ENCODE data around the gene KRTAP13-1.

The KRTAP13-1 gene, protein sequence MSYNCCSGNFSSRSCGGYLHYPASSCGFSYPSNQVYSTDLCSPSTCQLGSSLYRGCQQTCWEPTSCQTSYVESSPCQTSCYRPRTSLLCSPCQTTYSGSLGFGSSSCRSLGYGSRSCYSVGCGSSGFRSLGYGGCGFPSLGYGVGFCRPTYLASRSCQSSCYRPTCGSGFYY

DNA sequence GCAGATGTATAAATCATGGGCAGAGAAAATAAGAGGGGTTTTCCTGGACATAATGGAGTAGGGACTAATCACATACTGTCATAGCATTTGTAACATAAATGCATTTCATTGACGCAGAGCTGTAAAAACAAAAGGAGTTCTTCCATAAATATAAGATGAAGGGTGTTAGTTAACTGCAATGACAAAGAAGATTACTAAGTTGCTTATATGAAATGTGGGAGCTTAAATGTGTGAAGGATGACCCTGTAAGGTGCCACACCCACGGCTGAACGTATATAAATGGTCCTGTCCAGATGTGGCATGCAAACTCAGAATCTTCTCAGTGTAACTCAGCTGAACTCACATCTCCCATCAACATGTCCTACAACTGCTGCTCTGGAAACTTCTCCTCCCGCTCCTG is at the start of gene KRTAP13-1:
KRTAP13-1 (plus strand) TSS at position 301 of the 400 bp plus-strand sequence; CDS start at position 357, 56 bp downstream.
- DNase-seq (ENCODE audit: low spot score) = no peak

DNA sequence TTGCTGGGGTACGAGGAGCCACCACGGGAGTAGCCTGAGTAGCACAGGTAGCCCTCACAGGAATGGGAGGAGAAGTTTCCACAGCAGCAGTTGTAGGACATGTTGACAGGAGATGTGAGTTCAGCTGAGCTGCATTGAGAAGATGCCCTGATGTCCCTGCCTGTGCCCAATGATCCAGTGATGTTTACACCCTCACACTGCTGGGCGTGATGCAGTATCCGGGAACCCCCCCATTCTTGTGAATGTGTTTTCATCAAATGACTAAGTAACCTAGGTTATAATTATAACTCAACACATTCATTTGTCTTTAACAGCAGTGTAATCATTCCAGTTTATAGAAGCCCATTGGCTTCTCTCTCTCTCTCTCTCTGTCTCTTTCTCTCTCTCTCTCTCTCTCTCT is 47.3 kb upstream of the KRTAP13-1 start, which contains the start of gene KRTAP23-1:
KRTAP23-1 (minus strand) TSS at position 101 of the 400 bp plus-strand sequence; CDS start at position 101, 0 bp downstream.
- no peak for DNase-seq (ENCODE audit: low spot score)

DNA sequence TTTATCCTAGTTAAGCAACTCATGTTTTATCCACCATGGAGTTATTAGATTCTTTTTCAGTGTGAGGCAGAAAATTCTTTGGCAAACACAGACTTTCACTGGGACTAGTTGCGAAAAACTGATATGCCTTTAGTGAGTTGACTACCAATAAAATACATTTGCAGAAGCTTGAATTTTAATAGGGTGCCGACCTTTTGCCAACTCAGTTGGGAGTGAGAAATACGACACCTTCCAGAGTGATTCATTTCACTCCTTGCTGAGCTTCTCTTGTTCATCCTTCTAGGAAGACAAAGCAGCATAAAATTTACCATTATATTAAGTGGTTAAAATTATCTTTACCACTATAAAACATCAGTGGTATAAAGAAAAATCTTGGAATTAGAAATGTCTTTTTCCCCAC is 46.3 kb upstream of the KRTAP13-1 start:
- no peak for DNase-seq (ENCODE audit: low spot score)

DNA sequence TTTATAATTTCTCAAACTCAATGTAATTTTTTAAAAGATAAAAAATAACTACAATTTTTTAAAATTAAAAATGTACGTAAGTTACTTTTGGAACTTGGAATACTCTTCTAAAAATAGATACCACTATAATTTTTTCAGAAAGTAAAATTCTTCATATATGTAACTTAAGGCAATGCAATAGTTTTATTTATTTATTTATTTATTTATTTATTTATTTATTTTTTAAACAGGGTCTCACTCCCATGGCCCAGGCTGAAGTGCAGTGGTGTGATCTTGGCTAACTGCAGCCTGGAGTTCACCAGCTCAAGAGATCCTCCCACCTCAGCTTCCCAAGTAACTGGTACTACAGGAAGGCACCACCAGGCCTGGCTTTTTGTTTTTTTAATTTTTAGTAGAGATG is 44.3 kb upstream of the KRTAP13-1 start:
- DNase-seq (ENCODE audit: low spot score) = no peak

DNA sequence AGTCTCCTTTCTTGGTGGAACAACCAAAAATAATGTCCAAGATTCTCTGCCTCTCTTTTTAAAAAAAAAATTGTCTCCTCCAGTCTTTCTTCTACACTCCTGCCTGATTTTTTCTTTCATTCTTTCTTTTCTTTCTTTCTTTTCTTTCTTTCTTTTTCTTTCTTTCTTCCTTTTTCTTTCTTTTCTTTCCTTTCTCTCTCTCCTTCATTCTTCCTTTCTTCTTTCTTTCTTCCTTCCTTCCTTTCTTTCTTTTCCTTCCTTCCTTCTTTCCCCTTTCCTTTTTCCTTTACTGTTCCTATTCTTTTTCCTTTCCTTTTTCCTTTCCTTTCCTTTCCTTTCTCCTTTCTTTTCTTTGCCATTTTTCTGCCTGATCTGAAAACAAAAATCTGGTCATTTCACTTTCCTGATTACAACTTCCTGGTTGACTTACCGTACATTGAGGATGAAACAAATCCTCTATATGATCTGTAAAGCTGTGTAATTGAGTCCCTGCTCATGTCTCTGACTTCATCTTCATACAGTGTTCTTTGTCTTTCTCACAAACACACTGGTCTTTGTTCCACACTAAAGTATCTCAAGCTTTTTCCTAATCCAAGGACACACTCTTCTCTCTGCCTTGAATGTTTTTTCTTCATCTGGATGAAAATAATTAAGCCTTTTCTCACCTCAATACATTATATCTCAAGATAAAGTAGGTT is 41.4 kb upstream of the KRTAP13-1 start:
- DNase-seq (ENCODE audit: low spot score) = no peak

DNA sequence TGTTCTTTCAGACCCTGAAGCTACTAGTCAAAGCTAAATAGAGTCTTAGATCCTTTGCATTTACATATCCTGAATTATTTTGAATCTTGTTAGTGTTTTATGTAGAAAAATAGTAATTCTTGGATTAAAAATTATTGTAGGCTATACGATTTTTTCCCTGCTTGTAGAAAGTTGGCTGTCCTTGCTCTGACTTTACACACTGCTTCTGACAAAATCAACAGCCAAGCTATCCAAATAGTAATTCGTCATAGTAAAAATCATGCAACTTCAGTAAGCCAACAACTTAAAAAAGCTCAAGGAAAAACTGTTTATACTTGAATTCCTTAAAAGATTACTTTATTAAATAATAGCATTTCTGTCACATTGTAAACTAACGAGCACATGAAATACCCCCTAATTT is 39.9 kb upstream of the KRTAP13-1 start:
- DNase-seq (ENCODE audit: low spot score) = no peak

DNA sequence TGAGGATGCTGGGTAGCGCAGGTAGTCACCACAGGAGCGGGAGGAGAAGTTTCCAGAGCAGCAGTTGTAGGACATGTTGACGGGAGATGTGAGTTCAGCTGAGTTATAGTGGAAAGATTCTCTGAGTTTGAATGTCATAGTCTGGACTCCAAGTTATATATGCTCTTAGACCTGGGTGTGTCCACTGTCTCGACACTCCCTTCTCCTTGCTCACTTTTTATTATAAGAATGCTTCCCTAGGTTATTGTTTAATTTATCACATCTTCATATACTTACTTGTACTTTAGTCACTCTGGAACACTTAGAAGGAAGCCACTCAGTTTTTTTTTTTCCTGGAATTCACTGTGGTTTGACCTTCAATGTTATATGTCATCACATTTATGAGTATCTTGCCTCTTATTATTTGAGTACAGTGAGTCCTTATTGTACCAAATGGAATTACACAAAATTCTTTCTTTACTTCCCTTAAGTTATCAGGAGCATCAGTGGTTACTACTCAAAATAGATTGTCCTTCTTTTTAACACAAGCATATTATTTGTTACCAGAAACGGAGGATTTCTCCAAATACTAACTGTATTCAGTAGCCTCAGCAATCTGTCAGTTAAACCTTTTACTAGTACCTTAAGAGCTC is 23.6 kb upstream of the KRTAP13-1 start, which contains the start of gene KRTAP13-2:
KRTAP13-2 (minus strand) TSS at position 133 of the 632 bp plus-strand sequence; CDS start at position 75, 58 bp downstream.
- no peak for DNase-seq (ENCODE audit: low spot score)

DNA sequence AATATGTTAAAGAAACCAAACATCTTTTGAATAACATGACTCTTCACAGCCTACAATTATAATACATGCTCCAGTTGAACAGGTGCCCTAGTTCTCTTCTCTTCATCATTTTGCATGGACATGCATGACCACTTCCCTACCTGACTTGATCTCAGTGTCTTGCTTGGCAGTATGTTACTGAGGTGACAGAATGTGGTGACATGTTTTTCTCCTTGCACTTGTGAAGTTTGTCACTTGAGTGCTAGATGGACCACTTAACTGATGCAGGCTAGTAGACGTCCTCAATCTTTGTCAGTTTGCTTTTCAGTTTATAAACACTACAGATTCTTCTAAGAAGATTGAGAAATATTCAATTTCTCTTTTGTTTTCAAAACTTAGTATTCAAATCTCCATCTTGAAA is 13.6 kb upstream of the KRTAP13-1 start:
- no peak for DNase-seq (ENCODE audit: low spot score)

DNA sequence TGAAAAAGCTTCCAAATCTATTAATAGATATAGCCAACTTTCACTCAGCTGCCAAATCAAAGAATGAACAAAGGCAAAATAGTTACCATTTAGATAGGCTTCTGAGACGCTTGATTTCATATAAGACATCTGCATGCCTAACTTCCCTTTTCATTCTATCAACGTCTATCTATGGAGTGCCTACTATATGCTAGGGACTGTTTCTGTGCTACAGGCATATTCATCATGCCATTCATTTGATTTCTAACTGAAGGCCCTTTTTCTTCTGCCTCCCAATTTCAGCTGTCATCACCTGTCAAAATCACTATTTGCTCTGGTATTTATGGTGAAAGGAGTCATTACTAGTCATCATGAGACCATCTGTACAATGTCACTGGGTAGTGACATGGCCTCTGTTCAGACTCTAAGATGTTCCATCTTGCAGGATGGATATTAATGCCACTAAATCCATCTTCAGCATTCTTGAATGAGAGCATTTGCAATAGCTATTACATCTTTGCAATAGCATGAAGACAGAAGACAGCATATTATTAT is 4.3 kb upstream of the KRTAP13-1 start:
- no peak for DNase-seq (ENCODE audit: low spot score)

DNA sequence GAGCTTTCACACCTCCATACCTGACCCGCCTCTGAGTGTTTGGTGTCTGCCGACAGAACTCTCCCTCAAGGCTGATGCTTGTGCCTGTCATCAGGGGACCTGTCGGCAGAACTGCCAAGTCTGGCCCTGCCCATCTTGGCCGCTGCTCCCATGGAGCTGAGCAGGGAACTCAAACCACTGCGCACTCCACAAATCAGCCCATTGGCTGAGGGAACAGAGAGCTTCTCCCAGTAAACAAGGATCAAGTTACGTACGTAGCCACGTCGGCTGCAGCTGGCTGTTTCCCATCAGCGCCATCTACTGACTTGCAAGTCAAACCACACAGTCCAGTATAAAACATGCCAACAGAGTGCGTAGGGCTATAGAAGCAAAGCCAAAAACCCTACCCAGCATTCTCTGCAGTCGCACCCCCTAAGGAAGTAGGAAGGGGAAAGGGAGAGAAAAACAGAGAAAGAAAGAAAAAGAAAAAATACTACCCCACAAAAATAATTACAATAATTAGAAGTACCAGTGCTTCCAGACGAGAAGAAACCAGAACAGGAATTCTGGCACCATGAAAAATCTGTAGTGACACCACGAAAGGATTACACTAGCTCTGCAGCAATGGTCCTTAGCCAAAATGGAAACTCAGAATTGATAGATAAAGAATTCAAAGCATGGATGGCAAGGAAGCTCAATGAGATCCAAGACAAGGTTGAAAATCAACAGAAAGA is 13.1 kb downstream of the KRTAP13-1 start:
- DNase-seq (ENCODE audit: low spot score) = peak; percentile 50

DNA sequence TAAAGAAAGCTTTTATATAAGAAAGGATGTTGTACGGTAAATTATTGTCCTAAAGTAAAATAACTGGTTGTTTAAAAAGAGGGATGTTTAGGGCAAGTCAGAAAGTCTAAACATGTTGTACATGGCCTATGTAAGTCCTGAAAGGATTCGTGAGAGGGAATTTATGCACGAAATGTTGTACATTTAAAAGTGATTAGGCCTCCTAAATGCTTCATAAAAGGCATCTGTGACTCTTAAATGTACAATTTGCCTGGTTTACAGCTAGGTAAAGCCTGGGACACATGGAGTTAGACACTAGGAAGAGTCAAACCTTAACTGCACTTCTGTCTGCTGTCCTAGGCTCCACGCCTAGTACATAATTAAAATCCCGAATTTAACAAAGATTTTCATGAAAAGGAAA is 20.2 kb downstream of the KRTAP13-1 start:
- no peak for DNase-seq (ENCODE audit: low spot score)

DNA sequence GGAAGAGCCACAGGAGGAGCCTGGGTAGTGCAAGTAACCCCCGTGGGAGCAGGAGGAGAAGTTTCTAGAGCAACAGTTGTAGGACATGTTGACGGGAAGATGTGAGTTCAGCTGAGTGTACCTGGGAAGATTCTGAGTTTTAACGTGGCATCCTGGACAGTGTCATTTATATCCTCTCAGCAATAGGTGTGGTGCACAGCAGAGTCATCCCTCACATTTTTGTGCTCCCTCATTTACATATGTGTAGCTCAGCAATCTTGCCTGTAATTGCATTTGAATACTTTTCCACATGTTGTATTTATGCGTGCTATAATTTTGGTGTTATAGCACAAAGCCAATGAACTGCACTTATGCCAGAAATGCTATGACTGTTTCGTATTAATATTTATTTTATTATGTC is 30.0 kb downstream of the KRTAP13-1 start, which contains the start of gene KRTAP13-3:
KRTAP13-3 (minus strand) TSS at position 101 of the 400 bp plus-strand sequence; CDS start at position 87, 14 bp downstream.
- DNase-seq (ENCODE audit: low spot score) = no peak

DNA sequence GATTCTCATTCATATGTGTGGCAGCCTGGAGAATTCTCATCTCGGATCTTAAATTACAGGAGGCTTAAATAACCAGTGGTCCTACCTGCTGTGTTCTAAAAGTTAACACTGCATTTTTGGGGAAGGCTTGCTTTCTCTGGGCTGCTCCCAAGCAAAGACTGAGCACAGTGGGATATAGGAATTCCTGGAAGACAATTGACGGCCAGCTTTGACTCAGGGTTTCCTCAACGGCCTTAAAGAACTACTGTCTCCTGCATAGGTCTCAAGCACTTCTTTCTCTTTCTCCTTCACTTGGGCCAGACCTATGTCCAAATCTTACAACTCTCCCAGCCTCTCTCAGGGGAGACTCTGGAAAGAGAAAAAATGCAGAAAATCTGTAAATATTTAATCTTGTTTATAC is 30.9 kb downstream of the KRTAP13-1 start:
- DNase-seq (ENCODE audit: low spot score) = no peak

DNA sequence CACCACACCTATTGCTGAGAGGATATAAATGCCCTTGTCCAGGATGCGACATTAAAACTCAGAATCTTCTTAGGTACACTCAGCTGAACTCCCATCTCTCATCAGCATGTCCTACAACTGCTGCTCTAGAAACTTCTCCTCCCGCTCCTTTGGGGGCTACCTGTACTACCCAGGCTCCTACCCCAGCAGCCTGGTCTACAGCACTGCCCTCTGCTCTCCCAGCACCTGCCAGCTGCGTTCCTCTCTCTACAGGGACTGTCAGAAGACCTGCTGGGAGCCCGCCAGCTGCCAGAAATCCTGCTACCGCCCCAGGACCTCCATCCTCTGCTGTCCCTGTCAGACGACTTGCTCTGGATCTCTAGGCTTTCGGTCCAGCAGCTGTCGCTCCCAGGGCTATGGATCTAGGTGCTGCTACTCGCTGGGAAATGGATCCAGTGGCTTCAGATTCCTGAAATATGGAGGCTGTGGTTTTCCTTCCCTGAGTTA is 34.4 kb downstream of the KRTAP13-1 start, which contains the start of gene KRTAP13-4:
KRTAP13-4 (plus strand) TSS at position 51 of the 486 bp plus-strand sequence; CDS start at position 107, 56 bp downstream.
- DNase-seq (ENCODE audit: low spot score) = no peak

DNA sequence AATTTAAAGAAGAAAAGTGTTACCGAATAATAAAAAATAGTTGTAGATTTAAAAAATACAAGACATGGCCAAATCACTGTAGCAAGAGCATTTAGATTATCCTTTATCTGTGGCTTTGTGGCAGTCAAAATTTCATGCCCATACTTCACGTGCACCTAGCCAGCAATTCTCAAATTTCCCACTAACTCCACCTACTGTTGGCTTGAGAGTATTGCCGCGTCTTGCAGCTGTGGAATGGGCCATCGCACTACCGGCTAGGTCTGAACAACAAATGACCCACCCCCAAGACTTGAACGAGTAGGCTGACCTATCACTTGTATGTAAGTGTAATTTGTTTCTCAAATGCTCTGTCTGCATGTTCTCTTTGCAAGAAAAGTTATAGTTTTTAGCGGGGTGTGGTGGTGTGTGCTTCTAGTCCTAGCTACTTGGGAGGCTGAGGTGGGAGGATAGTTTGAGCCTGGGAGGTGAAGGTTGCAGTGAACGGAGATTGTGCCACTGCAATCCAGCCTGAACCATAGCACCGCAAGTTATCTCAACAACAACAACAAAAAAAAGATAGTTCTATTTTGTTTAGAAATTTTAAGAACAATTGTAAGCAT is 38.3 kb downstream of the KRTAP13-1 start:
- peak; percentile 67 for DNase-seq (ENCODE audit: low spot score)

DNA sequence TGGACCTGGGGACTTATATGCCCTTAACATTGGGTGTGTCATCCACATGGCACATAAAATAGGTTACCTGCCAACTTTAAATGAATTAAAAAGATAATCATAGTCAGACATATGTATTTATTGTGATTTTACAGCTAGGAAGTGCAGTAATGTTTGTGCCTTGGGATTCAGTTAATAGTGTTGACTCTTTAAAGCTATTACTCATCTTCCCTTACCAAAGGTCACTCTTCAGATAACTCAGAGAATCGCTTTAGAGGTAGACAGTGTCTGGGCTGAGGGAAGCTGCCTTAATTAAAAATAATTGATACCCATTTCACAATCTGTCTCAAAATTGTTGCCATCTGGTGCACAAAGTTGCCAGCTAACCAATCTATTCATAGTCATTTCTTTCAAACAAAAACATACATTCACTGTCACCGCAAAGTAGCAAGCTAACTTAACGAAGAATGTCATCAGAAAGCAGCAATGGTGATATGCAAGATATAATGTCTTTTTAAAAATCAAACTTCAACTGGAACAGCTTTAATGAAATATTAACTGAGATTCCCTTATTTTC is 41.3 kb downstream of the KRTAP13-1 start:
- DNase-seq (ENCODE audit: low spot score) = no peak

DNA sequence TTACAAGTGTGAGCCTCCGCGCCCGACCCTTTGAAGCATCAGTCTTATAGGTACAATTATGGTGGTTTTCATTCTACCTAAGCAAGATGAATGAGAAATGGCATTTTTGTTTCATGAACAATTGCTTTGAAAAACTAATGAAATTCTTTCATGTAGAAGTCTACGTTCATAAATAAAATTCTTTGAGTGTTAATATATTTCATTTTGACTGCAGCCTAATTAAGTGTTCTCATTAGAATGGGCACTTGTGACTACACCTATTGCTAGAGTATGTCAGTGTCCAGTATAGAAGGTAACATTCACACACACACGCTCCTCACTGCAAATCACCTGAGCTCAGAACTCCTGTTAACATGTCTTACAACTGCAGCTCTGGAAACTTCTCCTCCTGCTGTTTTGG is 44.1 kb downstream of the KRTAP13-1 start, which contains the start of gene KRTAP15-1:
KRTAP15-1 (plus strand) TSS at position 301 of the 400 bp plus-strand sequence; CDS start at position 354, 53 bp downstream.
- DNase-seq (ENCODE audit: low spot score) = no peak

DNA sequence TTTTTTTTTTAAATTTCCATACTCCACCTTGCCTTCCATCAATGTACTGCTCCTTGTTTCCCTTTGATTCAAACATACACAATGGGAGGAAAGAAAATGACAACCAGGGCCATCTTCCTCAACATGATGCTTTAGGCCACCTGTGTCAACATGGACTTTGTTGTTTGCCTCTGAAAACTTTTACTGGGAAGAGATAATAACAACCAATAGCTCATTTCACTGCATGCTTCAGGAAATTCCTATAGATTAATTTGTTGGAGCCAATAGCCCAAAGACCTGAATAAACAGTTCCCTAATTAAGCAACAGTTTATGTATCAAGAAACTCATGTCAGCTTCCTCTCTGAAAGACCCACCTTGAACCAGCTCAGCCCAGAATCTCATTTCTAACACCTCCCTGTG is 47.4 kb downstream of the KRTAP13-1 start:
- no peak for DNase-seq (ENCODE audit: low spot score)

DNA sequence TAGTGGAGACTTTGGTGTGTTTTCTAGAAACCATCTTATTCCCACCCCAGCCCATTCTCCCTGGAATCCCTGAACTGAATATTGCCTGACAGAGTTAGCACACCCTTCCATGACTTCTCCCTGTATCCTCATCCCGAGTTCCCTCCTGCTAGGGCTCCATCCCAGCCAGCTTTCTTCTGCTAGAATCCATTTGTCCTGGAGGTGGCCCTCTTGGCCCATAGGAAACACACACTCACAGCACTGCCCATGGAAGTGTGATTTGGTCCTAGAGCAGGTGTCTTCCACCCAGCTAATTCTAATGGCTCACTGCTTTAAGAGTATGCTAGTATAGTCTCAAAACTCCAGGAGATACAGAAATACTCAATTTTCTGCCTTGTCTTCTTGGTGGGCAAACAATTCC is 48.4 kb downstream of the KRTAP13-1 start:
- no peak for DNase-seq (ENCODE audit: low spot score)
